HCT116 (cell line): Measurements from ENCODE around the gene ZNF451. TPM values are rescaled to one million over a fixed set of nuclear protein-coding genes. Genes with fewer than 3 reads are reported as not detected.

Experiments used
- ATAC-seq: fragments of 200-7000 bp; cut with Tn5 transposase; 2 replicates; pipeline ENCODE4 v1.9.1; 2020; ENCODE audit warnings: mild to moderate bottlenecking, moderate library complexity
- BruUV-seq: library from RNA; stranded (reverse); fragments of 400-500 nt; replicated peaks from 2 replicates; lab custom pipeline; 2021; lab: Mats Ljungman, UMichigan
- CTCF ChIA-PET: fragments of 300-600 bp; sonication (Branson Sonifier 250); formaldehyde crosslinking; loops from one replicate; lab custom pipeline; 2021; ENCODE audit warnings: antibody characterized with exemption; lab: Charles Lee
- POLR2A ChIA-PET: fragments of 300-600, 350-600 bp; sonication (Branson Sonifier 250); formaldehyde crosslinking; loops from one replicate; lab custom pipeline; 2021; ENCODE audit warnings: antibody characterized with exemption; lab: Charles Lee
- RAD21 ChIA-PET, 2 experiments: fragments of 300-600 bp; sonication (Branson Sonifier 250); formaldehyde crosslinking; loops; one replicate each; lab custom pipeline; 2023; ENCODE audit warnings: low total read pairs in 2 of 2; ENCODE audit not compliant: uncharacterized antibody in 2 of 2, unreplicated experiment in 2 of 2, low non-redundant PET in 1 of 2; lab: Charles Lee
- DNase-seq: peaks from one replicate; pipeline ENCODE4 v3.0.0-alpha.2; 2010; ENCODE audit warnings: low read depth, low spot score
- H2AFZ ChIP-seq: fragments of 200-600 bp; shearing (Covaris generic), sonication (generic); 2 replicates; pipeline ENCODE4 v1.6.1; 2017; ENCODE audit warnings: low read depth, mixed run types, mixed read lengths, antibody characterized with exemption, low read length; ENCODE audit not compliant: poor library complexity, severe bottlenecking
- H3K27ac ChIP-seq: 2 replicates; pipeline ENCODE4 v1.5.1; 2012; ENCODE audit warnings: low read depth, low read length
- H3K27me3 ChIP-seq: fragments of 200-600 bp; sonication (generic); 2 replicates; pipeline ENCODE4 v1.6.1; 2016; ENCODE audit warnings: mixed run types, low read length, mixed read lengths; ENCODE audit not compliant: insufficient read depth
- H3K36me3 ChIP-seq, 2 experiments: fragments of 200-500 bp in 1 of 2; fragments of 200-600 bp in 1 of 2; sonication (Bioruptor generic) in 1 of 2; sonication (generic) in 1 of 2; 2 replicates each; pipeline versions ENCODE4 v1.5.1 to v1.6.1; 2014 to 2016; ENCODE audit warnings: low read length in 2 of 2, inconsistent platforms in 1 of 2, mixed read lengths in 1 of 2, mixed run types in 1 of 2; ENCODE audit not compliant: insufficient read depth in 2 of 2, control insufficient read depth in 1 of 2
- H3K4me1 ChIP-seq, 2 experiments: fragments of 200-600 bp in 1 of 2; sonication (generic) in 1 of 2; 2 replicates each; pipeline versions ENCODE4 v1.5.1 to v1.6.1; 2012 to 2017; ENCODE audit warnings: low read length in 2 of 2, inconsistent platforms in 1 of 2, mild to moderate bottlenecking in 1 of 2, mixed read lengths in 1 of 2, mixed run types in 1 of 2, moderate library complexity in 1 of 2; ENCODE audit not compliant: insufficient read depth in 2 of 2, control insufficient read depth in 1 of 2
- H3K4me2 ChIP-seq: fragments of 200-600 bp; sonication (generic); 2 replicates; pipeline ENCODE4 v1.6.1; 2017; ENCODE audit warnings: mixed run types, low read length, mixed read lengths
- H3K4me3 ChIP-seq, 2 experiments: fragments of 200-600 bp in 1 of 2; sonication (generic) in 1 of 2; replicated peaks in 1 of 2; 2 replicates each; pipeline ENCODE4 v1.5.1; 2011 to 2016; ENCODE audit warnings: low read length in 2 of 2, control low read depth in 1 of 2, low read depth in 1 of 2, mild to moderate bottlenecking in 1 of 2, mixed read lengths in 1 of 2, mixed run types in 1 of 2
- H3K79me2 ChIP-seq: fragments of 200-600 bp; sonication (generic); 2 replicates; pipeline ENCODE4 v1.6.1; 2017; ENCODE audit warnings: mild to moderate bottlenecking, mixed run types, low read length, moderate library complexity, mixed read lengths; ENCODE audit not compliant: insufficient read depth
- H3K9ac ChIP-seq: fragments of 200-600 bp; sonication (generic); 2 replicates; pipeline ENCODE4 v1.6.1; 2016; ENCODE audit warnings: low read length, mixed read lengths
- H3K9me2 ChIP-seq: fragments of 200-600 bp; sonication (generic), shearing (Covaris generic); 2 replicates; pipeline ENCODE4 v1.6.1; 2017; ENCODE audit warnings: mixed run types, mild to moderate bottlenecking, moderate library complexity; ENCODE audit not compliant: insufficient read depth
- H3K9me3 ChIP-seq, 2 experiments: fragments of 200-500 bp in 1 of 2; fragments of 200-600 bp in 1 of 2; sonication (Bioruptor generic) in 1 of 2; sonication (generic) in 1 of 2; 2 replicates each; pipeline ENCODE4 v1.6.1; 2014 to 2017; ENCODE audit warnings: low read length in 2 of 2, mixed read lengths in 2 of 2, inconsistent platforms in 1 of 2, low read depth in 1 of 2, mild to moderate bottlenecking in 1 of 2, mixed run types in 1 of 2, moderate library complexity in 1 of 2; ENCODE audit not compliant: control insufficient read depth in 1 of 2, insufficient read depth in 1 of 2
- H4K20me1 ChIP-seq: fragments of 200-600 bp; sonication (generic), shearing (Covaris generic); 2 replicates; pipeline ENCODE4 v1.6.1; 2017; ENCODE audit warnings: mixed run types, mild to moderate bottlenecking, moderate library complexity; ENCODE audit not compliant: insufficient read depth
- ATF3 ChIP-seq: IDR thresholded peaks from 2 replicates; pipeline ENCODE4 v1.6.1; 2012
- CBX3 ChIP-seq: IDR thresholded peaks from 2 replicates; pipeline ENCODE4 v1.6.1; 2012; ENCODE audit warnings: low read depth
- FOSL1 ChIP-seq: IDR thresholded peaks from 2 replicates; pipeline ENCODE4 v1.6.1; 2012; ENCODE audit warnings: low read depth
- RAD21 ChIP-seq: IDR thresholded peaks from 2 replicates; pipeline ENCODE4 v1.6.1; 2012; ENCODE audit warnings: low read depth, mild to moderate bottlenecking
- SIN3A ChIP-seq: IDR thresholded peaks from 2 replicates; pipeline ENCODE4 v1.6.1; 2012; ENCODE audit warnings: low read depth
- SP1 ChIP-seq: IDR thresholded peaks from 2 replicates; pipeline ENCODE4 v1.6.1; 2012; ENCODE audit warnings: low read depth
- SRF ChIP-seq: IDR thresholded peaks from 2 replicates; pipeline ENCODE4 v1.6.1; 2012; ENCODE audit warnings: low read depth
- TCF7L2 ChIP-seq: IDR thresholded peaks from 2 replicates; pipeline ENCODE4 v1.7.0; 2011; ENCODE audit warnings: borderline replicate concordance, inconsistent platforms; ENCODE audit not compliant: insufficient read depth, insufficient read length; ENCODE audit errors: extremely low read depth
- YY1 ChIP-seq: IDR thresholded peaks from 2 replicates; pipeline ENCODE4 v1.6.1; 2011; ENCODE audit warnings: low read length, low read depth, moderate library complexity, mild to moderate bottlenecking; ENCODE audit not compliant: insufficient replicate concordance; ENCODE audit errors: extremely low read depth
- ZBTB33 ChIP-seq: IDR thresholded peaks from 2 replicates; pipeline ENCODE4 v1.6.1; 2011; ENCODE audit warnings: mild to moderate bottlenecking, low read length, moderate library complexity; ENCODE audit not compliant: insufficient replicate concordance; ENCODE audit errors: extremely low read depth
- ZFX ChIP-seq: fragments of 450-650 bp; IDR thresholded peaks from 2 replicates; pipeline ENCODE4 v1.6.1; 2017
- intact Hi-C: fragments of 100-400 bp; cut with micrococcal nuclease; formaldehyde crosslinking; loops from 2 replicates; pipeline ENCODE4 v1.10.0; 2022
- total RNA-seq: library from RNA; stranded (reverse); gene quantifications from one replicate; pipeline ENCODE4 v1.2.1, GENCODE V29; 2021; ENCODE audit not compliant: unreplicated experiment

Gene ZNF451
- total RNA-seq, 1 experiment from 2014 or later, result 49.1 TPM

- CTCF ChIA-PET, result no interaction called here
- Histone ChIP-seq H2AFZ (no peak overlapping the region), H3K4me3 (no peak overlapping the region), H3K27me3 (no peaks in the 10 kb centered on the region), H3K9ac (no peak overlapping the region), H3K9me2 (no peaks in the 10 kb centered on the region), H4K20me1 (no peaks in the 10 kb centered on the region; the same call in 1 of the 2 replicates), H3K27ac (no peak overlapping the region), H3K9me3 (no peaks in the 10 kb centered on the region), H3K4me1 (no peaks in the 10 kb centered on the region), H3K36me3 (peaks cover 23 to 32% of the 10 kb centered on the region in 2 experiments; a peak in 3 of 4 replicates), H3K79me2 (peaks cover 73% of the 10 kb centered on the region), H3K4me2 (no peak overlapping the region)
- RAD21 ChIA-PET, result no interaction called here
- intact Hi-C loops, result no loop called here
- TF ChIP-seq TCF7L2 (no peak), ZBTB33 (no peak), ATF3 (no peak), RAD21 (no peak), CBX3 (no peak), FOSL1 (no peak), SRF (no peak), SIN3A (no peak), ZFX (no peak), SP1 (no peak), YY1 (no peak)
- POLR2A ChIA-PET, result no interaction called here
- DNase-seq (no peak), ATAC-seq (no peak)
- no TSS peak for BruUV-seq
Observed at GRCh38 chr6:57180596-57180995, 90.6 kb downstream of the ZNF451 start.
